ENCODE measurements around the gene NUP35. TPM values are rescaled to one million over a fixed set of nuclear protein-coding genes. Genes with fewer than 3 reads are reported as not detected.
"Not testable (repeated sequence)": the region's sequence is repeated elsewhere in the genome, so short reads cannot be mapped to it uniquely, and the experiment has no call there.

The NUP35 gene
- total RNA-seq, 2 donors from 2014 or later, result 7.7 to 11.0 TPM

DNA sequence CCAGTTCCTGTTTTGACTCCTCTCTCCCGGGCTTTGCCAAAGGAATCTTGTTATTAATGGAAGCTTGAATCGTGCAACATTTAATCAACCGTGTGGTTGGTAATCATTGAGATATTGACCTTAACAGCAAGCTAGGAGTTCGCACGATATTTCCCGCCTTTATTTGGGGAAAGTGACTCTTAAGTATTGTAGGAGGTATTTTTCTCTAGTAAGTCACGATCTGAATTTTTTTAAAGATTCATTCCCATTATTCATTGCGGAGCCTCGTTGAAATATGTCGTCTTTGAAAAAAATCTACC is 663 bp downstream of the NUP35 start:
- DNase-seq (no peak), ATAC-seq (no peak)
- intact Hi-C loops (cut with DNase I, micrococcal nuclease), result loop anchor here in 1 of 2 donors (5.0 kb wide), 1 partner anchor 48 kb away; the partner anchor contains the start of gene DUSP19

DNA sequence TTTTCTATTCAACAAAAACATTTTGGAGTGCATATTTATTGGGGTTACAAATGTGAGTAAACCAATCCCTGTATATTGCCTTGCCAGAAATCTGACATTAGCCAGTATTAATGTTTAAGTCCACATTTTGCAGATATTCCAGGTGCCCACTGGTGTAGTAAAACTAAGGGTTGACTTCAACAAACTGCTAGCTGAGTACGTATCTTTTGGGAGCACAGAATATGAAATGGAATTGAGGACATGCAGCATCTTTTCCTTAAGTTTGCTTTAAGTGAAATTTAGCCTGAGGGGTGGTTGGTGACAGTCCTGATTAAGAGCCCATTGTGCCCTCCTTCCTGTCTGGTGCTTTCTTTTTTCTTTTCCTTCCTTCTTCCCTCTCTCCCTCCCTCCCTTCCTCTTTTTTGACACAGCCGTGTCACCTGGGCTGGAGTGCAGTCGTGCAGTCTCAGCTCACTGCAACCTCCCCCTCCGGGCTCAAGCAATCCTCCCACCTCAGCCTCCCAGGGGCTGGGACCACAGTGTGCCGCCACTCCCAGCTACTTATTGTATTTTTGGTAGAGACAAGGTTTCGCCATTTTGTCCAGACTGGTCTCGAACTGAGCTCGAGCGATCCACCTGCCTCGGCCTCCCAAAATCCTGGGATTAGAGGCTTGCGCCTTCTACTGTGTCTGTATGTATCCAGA is 1.6 kb downstream of the NUP35 start:
- intact Hi-C loops (cut with DNase I, micrococcal nuclease), result no loop called here
- DNase-seq, result no peak
- no peak for ATAC-seq

DNA sequence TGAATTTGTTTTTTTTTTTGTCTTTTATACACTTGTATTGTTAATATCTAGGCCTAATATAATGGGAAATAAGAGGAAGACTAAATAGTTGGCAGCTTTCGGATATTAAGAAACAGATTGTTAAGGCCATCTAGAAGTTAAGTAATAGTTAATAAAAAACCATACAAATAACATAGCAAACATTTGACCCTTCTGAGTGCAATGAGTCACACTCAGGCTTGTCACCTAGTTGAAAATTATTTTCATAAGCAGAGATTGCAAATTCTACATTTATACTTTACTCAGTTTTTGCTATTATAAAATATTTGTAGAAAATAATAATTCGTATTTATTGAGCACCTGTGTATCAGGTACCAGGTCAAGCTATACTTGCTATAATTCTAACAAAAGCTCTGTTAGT is 2.4 kb downstream of the NUP35 start:
- intact Hi-C loops (cut with DNase I, micrococcal nuclease), result no loop called here
- DNase-seq (no peak), ATAC-seq (no peak)

DNA sequence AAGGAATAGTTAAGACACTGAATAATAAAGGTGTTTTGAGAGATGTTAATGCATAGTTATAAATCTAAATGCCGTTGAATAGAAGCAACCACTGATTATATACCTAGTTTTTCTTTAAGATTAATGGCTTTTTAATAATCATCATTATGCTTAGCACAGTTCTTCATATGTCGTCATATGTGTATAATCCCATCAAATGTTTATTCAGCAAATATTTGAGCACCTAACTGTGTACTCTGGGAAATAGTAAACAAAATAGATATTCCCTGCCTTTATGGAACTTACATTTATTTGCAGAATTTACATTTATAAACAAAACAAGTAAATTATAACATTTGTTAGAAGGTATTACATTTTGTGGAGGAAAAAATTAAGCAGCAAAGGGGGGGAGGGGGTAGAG is 9.8 kb downstream of the NUP35 start:
- DNase-seq, result no peak
- intact Hi-C loops (cut with DNase I, micrococcal nuclease), result no loop called here
- ATAC-seq, result no peak

DNA sequence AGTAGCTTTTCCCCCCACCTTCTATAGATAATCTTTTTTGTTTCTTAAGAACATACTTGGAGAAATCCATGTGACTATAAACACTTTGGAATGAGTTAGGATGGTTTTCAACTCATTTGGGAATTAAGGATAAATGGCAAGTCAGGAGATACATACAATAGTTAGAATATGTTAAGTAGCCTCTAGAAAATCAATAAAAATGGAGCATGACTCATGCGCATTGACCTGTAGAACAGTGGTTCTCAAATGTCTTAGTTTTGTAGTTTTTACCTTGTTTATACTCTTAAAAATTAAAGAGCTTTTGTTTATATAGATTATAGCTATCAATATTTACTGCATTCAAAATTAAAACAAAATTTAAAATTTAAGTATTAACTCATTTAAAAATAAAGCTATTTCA is 24.7 kb downstream of the NUP35 start:
- intact Hi-C loops (cut with DNase I, micrococcal nuclease), result no loop called here
- ATAC-seq, result no peak

DNA sequence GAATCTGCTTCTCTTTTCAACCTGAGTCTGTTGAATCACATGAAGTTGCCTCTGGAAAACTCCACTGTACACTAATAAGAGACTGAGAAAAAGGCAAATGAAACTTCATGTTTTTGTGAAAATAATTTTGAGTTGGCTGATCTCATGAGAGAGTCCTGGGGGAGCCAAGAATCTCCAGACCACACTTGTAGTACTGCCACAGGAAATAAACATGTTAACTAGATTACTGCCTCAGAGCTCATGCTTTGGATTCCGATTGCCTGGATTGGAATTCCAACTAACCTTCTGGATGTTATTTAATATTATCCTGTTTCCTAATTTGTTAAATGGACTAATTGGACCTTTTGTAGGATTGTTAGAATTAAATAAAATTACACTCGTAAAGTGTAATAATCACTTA is 25.2 kb downstream of the NUP35 start:
- intact Hi-C loops (cut with DNase I, micrococcal nuclease), result no loop called here
- no peak for ATAC-seq

More for the DNA sequence above, 24.7 kb downstream of the NUP35 start:
- DNase-seq, result no peak

DNA sequence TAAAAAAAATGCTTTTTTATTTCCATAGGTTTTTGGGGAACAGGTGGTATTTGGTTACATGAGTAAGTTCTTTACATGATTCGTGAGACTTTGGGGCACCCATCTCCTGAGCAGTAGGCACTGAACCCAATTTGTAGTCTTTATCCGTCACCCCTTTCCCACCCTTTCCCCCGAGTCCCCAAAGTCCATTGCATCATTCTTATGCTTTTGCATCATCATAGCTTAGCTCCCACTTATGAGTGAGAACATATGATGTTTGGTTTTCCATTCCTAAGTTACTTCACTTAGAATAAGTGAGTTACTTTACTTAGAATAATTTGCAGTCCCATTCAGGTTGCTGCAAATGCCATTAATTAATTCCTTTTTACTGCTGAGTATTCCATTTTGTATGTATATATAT is 28.0 kb downstream of the NUP35 start:
- DNase-seq; ATAC-seq; intact Hi-C loops (cut with DNase I, micrococcal nuclease): not testable (repeated sequence)

More for the DNA sequence above, 25.2 kb downstream of the NUP35 start:
- no peak for DNase-seq

DNA sequence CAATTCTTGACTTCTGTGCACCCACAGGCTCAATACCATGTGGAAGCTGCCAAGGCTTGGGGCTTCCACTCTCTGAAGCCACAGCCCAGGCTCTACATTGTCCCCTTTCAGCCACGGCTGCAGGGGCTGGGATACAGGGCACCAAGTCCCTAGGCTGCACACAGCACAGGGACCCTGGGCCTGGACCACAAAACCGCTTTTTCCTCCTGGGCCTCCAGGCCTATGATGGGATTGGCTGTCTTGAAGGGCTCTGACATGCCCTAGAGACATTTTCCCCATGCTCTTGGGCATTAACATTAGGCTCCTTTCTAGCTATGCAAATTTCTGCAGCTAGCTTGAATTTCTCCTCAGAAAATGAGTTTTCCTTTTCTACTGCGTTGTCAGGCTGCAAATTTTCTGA is 29.7 kb downstream of the NUP35 start:
- DNase-seq (no peak), ATAC-seq (no peak)
- intact Hi-C loops (cut with DNase I, micrococcal nuclease), result no loop called here

DNA sequence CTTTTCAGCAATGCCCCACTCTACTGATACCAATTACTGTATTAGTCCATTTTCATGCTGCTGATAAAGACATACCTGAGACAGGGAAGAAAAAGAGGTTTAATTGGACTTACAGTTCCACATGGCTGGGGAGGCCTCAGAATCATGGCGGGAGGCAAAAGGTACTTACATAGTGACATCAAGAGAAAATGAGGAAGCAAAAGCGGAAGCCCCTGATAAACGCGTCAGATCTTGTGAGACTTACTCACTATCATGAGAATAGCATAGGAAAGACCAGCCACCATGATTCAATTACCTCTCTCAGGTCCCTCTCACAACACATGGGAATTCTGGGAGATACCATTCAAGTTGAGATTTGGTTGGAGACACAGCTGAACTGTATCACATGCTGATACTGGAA is 30.5 kb downstream of the NUP35 start:
- DNase-seq; intact Hi-C loops (cut with DNase I, micrococcal nuclease); ATAC-seq: not testable (repeated sequence)

DNA sequence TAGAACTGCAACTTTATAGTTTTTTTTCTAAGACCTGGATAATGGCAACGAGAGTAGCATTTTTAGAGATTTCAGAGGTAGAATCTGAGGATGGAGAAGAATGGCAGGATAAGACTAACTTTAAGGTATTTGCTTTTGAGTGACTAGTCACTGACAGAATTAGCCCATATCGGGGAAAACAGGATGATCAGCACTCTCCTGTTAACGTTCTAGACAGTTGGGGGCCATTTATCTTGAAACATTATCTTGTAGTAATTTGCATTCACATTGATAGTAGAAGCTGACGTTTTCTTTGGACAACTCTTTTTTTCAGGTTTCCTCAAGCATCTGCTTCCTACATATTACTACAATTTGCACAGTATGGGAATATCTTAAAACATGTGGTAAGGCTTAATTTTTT is 32.9 kb downstream of the NUP35 start:
- intact Hi-C loops (cut with DNase I, micrococcal nuclease), result no loop called here
- no peak for DNase-seq

DNA sequence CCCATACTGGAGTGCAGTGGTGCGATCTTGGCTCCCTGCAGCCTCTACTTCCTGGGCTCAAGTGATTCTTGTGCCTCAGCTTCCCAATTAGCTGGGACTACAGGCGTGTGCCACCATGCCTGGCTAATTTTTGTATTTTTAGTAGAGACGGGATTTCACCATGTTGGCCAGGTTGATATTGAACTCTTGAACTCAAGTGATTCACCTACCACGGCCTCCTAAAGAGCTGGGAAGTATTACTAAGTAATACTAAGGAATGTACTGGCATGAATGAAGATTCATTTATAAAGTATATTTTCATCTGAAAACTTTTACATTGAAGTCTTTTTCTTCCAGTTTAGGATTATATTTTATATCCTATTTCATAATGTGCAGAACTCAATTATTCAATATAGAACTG is 38.1 kb downstream of the NUP35 start:
- DNase-seq (no peak), ATAC-seq (no peak)

More for the DNA sequence above, 32.9 kb downstream of the NUP35 start:
- ATAC-seq, result no peak

DNA sequence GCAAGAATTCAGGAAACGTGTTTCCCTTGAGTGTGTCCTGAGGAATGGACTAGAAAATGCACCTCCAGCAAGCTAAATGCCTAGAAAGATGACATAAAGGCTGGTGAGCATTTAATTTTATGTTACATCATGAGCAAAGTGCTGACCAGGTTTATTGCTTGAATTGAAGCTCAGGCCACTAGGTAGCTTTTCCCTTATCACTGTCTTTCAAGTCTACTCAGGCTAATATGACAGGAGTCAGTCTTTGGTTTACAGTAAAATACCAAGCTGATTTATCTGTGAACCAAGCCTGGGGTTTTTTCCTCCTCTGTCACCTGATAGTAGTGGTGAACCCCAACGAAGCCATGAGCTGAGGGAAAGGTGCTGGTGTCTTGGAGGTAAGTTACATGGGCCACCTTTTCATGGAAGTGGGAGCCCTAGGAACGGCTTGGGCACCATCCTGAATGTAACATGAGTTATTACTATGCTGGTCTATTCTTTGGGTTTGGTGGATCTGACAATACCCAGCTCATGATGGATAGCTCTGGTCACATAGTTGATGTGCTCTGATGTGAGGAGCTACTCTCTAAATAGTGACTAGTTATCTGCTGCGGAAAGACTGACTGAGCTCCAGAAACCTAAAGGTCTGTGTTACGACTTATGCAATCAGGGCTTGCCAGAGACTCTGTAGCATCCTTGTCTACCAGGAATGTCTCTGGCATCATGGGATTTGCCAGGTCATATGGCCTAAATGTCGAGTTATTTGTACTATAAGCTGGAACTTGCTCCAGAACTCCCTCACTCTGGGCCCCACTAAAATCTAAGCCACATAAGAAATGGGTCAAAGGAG is 39.8 kb downstream of the NUP35 start:
- DNase-seq, result no peak
- no peak for ATAC-seq
- intact Hi-C loops (cut with DNase I, micrococcal nuclease), result no loop called here

More for the DNA sequence above, 38.1 kb downstream of the NUP35 start:
- intact Hi-C loops (cut with DNase I, micrococcal nuclease), result no loop called here

DNA sequence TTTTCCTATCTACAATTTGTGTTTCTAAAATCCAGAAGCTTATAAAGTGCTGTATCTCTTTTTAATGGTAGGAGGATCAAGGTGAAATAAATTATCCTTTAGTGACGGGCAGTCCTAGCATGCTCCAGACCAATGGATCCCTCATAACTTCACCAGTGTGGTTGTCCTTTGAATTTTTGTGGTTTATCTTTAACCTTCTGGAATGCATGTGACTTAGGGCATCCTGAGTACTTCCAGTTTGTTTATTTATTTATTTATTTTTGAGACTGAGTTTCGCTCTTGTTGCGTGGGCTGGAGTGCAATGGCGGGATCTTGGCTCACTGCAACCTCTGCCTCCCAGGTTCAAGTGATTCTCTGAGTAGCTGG is 40.4 kb downstream of the NUP35 start:
- intact Hi-C loops (cut with DNase I, micrococcal nuclease), result no loop called here
- ATAC-seq (no peak), DNase-seq (no peak)

DNA sequence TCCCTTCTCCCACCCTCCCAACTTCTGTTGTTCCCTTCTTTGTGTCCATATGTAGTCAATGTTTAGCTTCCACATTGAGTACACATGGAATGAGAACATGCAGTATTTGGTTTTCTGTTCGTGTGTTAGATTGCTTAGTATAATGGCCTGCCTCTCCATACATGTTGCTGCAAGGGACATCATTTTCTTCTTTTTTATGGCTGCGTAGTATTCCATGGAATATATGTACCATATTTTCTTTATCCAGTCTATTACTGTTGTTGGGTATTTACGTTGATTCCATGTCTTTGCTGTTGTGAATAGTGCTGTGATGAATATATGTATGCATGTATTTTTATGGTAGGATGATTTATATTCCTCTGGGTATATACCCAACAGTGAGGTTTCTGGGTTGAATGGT is 42.0 kb downstream of the NUP35 start:
- DNase-seq, result no peak
- intact Hi-C loops (cut with DNase I, micrococcal nuclease), result no loop called here
- no peak for ATAC-seq

DNA sequence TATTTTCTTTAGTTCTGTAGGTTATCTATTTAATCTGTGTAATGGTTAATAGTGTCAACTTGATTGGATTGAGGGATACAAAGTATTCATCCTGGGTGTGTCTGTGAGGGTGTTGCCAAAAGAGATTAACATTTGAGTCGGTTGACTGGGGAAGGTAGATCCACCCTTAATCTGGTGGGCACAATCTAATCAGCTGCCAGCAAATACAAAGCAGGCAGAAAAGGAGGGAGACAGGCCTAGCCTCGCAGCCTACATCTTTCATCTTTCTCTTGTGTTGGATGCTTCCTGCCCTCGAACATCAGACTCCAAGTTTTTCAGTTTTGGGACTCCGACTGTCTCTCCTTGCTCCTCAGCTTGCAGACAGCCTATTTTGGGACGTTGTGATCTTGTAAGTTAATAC is 42.7 kb downstream of the NUP35 start:
- intact Hi-C loops (cut with DNase I, micrococcal nuclease); DNase-seq; ATAC-seq: not testable (repeated sequence)

DNA sequence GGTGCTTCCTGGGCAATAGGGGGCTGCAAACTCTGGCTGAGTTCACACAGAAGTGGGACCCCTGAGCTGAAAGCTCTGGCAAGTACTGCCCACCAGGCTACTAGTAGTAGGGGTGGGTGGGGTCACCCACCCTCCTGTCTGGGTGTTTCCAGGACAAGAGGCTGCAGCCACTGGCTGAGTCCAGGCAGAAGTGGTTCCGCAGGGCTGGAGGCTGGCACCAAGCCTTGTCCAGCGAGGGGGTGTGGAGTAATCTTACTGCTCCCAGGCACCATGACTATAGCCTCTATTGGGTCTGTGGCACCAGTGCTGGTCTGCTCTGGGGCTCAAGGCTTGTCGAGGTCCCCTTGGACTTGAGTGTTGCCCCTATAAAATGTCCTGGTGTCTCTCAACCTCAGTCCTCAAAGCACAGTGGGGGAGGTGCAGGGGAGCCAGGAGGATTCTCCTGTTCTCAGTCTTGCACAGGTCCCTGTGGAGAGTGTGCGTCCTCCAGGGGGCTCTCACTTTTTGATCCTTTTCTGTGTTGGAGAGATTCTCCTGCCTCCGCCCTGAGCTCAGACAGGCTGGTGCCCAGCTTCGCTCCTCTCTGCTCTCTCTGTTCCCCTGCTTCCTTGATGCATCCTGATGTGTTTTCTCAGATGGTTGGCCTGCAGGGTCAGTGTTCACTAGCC is 48.1 kb downstream of the NUP35 start:
- intact Hi-C loops (cut with DNase I, micrococcal nuclease), result no loop called here
- no peak for DNase-seq
- ATAC-seq, result no peak

DNA sequence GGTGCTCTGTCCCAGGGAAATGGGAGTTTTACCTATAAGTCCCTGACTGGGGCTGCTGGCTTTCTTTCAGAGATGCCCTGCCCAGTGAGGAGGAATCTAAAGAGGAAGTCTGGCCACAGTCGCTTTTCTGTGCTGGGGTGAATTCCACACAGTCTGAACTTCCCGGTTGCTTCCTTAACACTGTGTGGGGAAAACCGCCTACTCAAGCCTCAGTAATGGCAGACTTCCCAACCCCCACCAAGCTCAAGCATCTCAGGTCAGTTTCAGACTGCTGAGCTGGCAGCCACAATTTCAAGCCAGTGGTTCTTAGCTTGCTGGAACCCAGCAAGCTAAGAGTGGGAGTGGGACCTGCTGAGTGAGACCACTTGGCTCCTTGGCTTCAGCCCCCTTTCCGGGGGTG is 54.9 kb downstream of the NUP35 start:
- ATAC-seq, result no peak
- intact Hi-C loops (cut with DNase I, micrococcal nuclease), result no loop called here
- no peak for DNase-seq

DNA sequence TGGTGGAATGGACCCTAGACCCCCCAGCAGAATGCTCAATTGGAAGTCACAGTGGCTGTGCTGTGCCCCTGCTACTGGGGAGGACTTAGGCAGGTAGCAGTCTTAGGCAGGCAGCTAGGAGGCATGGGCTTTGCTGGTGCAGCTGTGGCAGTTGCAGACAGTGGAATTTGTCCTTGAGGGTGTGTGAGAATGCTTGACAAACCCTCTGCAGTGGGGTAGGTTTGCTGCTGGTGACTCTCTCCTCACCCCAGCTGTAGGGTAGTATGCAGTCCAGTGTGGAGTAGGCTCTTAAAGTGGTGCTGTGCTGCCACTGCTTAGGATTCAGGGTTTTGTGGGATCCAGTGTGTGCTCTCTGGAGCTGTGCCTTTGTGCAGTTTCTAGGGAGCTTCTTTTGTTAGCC is 61.3 kb downstream of the NUP35 start:
- intact Hi-C loops (cut with DNase I, micrococcal nuclease), result no loop called here
- DNase-seq (no peak), ATAC-seq (no peak)

DNA sequence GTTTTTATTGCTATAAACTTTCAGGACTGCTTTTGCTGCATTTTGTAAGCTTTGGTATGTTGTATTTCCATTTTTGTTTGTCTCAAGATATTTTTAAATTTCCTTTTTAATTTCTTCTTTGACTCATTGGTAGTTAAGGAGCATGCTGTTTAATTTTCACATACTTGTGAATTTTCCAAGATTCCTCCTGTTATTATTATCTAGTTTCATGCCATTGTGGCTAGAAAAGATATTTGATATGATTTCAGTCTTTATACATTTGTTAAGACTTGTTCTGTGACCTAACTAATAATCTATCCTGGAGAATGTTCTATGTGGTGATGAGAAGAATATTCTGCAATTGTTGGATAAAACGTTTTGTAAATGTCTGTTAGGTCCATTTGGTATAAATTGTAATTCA is 62.1 kb downstream of the NUP35 start:
- no peak for ATAC-seq
- DNase-seq, result no peak
- intact Hi-C loops (cut with DNase I, micrococcal nuclease), result no loop called here

DNA sequence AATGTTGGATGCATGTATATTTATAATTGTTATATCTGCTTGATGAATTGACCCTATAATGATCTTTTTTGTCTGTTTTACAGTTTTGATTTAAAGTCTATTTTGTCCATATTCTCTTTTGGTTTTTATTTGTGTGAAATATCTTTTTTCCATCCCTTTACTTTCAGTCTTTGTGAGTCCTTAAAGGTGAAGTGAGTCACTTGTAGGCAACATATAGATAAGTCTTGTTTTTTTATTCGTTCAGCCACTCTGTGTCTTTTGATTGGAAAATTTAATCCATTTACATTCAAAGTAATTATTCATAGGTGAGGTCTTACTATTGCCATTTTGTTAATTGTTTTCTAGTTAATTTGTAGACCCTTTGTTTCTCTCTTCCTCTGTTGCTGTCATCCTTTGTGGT is 62.5 kb downstream of the NUP35 start:
- DNase-seq (no peak), ATAC-seq (no peak)
- intact Hi-C loops (cut with DNase I, micrococcal nuclease), result no loop called here

Data from left colon (tissue), 2 donors.